PFSK-1 (cell line): Measurements from ENCODE around the gene EDARADD.

Source experiments
- FOXP2 ChIP-seq: optimal IDR thresholded peaks from 2 replicates; pipeline ENCODE3; 2011; ENCODE audit warnings: borderline replicate concordance, control low read depth, inconsistent platforms; ENCODE audit not compliant: insufficient read depth; ENCODE audit errors: extremely low read length, extremely low read depth
- POLR2AphosphoS5 ChIP-seq: IDR thresholded peaks from 2 replicates; pipeline ENCODE4 v1.6.1; 2012; ENCODE audit warnings: low read depth, mild to moderate bottlenecking, control low read depth, low read length, moderate library complexity
- SIN3A ChIP-seq: IDR thresholded peaks from 2 replicates; pipeline ENCODE4 v1.6.1; 2012; ENCODE audit warnings: mild to moderate bottlenecking, low read length, moderate library complexity, borderline replicate concordance; ENCODE audit not compliant: insufficient read depth
- TAF1 ChIP-seq: IDR thresholded peaks from 2 replicates; pipeline ENCODE4 v1.6.1; 2012; ENCODE audit warnings: low read length, control low read depth, borderline replicate concordance; ENCODE audit not compliant: insufficient read depth
- TF ChIP-seq, protein P1 (sequence below), 2 experiments: IDR thresholded peaks; 2 replicates each; pipeline versions ENCODE4 v1.6.1 to v1.8.0; 2011 to 2012; ENCODE audit warnings: low read depth in 2 of 2, low read length in 2 of 2, control low read depth in 1 of 2, inconsistent platforms in 1 of 2, mild to moderate bottlenecking in 1 of 2, moderate library complexity in 1 of 2; ENCODE audit not compliant: insufficient read depth in 1 of 2

Gene EDARADD

GRCh38 chr1:236394879-236395229, 768 bp downstream of the EDARADD start:
- no peak for TF ChIP-seq TAF1

DNA sequence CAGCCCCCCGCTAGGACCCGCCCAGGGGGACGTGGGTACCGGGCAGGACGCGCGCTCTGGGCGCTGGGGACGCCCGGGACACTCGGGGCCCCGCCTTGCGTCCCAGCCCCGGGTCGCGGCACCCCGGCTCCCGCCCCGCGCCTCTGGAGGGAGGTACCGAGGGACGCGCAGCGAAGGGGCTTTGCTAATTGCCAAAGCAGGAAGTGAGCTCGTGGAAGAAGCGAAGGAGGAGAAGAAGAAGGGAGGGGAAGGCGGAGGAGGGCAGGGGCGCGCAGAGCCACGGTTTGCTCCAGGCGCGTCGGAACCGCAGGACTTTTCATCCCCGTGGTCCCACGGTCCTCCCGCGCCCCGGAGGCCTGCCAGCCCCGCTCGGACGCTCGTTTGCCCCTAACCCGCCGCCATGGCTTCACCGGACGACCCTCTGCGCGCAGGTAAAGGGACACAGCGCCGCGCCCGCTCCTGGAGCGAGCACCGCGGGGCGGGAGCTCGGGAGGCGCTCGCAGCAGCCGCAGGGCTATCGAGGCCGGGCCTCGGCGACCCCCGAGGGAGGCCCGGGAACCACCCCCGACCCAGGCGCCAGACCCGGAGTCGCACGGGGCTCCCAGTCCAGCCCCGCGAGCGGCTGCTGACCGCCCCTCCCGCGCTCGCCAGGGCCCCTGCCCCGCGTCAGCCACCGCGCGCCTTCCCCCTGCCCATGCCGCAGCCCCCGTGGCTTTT, 1.3 kb downstream of the EDARADD start:
- TF ChIP-seq FOXP2 (no peak), POLR2AphosphoS5 (no peak), SIN3A (no peak), TAF1 (no peak)
- TF ChIP-seq, protein P1, sequence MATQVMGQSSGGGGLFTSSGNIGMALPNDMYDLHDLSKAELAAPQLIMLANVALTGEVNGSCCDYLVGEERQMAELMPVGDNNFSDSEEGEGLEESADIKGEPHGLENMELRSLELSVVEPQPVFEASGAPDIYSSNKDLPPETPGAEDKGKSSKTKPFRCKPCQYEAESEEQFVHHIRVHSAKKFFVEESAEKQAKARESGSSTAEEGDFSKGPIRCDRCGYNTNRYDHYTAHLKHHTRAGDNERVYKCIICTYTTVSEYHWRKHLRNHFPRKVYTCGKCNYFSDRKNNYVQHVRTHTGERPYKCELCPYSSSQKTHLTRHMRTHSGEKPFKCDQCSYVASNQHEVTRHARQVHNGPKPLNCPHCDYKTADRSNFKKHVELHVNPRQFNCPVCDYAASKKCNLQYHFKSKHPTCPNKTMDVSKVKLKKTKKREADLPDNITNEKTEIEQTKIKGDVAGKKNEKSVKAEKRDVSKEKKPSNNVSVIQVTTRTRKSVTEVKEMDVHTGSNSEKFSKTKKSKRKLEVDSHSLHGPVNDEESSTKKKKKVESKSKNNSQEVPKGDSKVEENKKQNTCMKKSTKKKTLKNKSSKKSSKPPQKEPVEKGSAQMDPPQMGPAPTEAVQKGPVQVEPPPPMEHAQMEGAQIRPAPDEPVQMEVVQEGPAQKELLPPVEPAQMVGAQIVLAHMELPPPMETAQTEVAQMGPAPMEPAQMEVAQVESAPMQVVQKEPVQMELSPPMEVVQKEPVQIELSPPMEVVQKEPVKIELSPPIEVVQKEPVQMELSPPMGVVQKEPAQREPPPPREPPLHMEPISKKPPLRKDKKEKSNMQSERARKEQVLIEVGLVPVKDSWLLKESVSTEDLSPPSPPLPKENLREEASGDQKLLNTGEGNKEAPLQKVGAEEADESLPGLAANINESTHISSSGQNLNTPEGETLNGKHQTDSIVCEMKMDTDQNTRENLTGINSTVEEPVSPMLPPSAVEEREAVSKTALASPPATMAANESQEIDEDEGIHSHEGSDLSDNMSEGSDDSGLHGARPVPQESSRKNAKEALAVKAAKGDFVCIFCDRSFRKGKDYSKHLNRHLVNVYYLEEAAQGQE (IDR thresholded peaks at IDR 0.05; ENCODE audit: insufficient read depth in 1 of 2, low read depth in 2 of 2, low read length in 2 of 2), result no peak

GRCh38 chr1:236395947-236396664, 2.0 kb downstream of the EDARADD start:
- TF ChIP-seq FOXP2 (no peak), TAF1 (no peak), SIN3A (no peak), POLR2AphosphoS5 (no peak)
- TF ChIP-seq, protein P1 (IDR thresholded peaks at IDR 0.05; ENCODE audit: insufficient read depth in 1 of 2, low read depth in 2 of 2, low read length in 2 of 2), result no peak

DNA sequence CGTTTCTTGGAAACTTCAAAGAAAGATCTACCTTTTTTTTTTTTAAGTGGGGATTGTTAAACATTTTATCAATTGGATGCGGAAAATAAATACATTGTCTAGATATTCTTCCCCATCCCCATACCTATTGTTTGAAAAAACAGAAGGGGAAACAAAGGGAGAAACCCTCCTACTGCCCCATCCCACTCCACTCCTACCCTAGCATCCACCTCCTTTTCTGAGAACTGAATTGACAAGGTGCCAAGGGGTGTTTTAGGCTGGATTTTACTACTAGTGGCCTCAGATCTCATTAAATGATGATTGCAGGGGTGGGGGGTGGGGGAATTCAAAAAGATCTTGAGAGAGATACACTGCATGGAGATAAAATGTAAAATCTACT, 2.6 kb downstream of the EDARADD start:
- TF ChIP-seq, protein P1 (IDR thresholded peaks at IDR 0.05; ENCODE audit: insufficient read depth in 1 of 2, low read depth in 2 of 2, low read length in 2 of 2), result no peak
- TF ChIP-seq POLR2AphosphoS5, result no peak
- TF ChIP-seq SIN3A, result no peak
- TF ChIP-seq TAF1, result no peak
- no peak for TF ChIP-seq FOXP2

DNA sequence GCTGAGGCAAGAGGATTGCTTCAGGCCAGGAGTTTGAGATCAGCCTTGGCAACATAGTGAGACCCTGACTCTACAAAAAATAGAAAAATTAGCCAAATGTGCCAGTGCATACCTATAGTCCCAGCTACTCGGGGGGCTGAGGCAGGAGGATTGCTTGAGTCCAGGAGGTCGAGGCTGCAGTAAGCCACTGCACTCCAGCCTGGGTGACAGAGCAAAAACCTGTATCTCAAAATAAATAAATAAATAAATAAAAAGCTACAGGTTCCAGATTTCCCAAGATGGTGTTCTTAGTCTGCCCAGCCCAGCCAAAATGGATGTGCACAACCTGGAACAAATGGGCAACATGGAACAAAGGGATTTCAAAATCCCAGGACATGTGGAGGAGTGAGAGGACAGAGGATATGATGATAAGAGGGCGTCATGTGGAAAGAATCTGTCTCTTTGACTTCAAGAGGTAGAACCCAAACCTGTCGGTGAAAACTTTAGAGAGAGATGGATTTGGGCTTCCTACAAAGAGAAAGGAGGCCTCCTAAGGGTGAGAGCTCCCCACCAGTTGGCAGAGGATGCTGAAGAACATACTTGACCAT, 3.2 kb downstream of the EDARADD start:
- TF ChIP-seq TAF1 (no peak), POLR2AphosphoS5 (no peak), FOXP2 (no peak), SIN3A (no peak)
- TF ChIP-seq, protein P1 (IDR thresholded peaks at IDR 0.05; ENCODE audit: insufficient read depth in 1 of 2, low read depth in 2 of 2, low read length in 2 of 2), result no peak
